H9 (cell line): ENCODE results near the gene FAM177B. TPM values are rescaled to one million over a fixed set of nuclear protein-coding genes. Genes with fewer than 3 reads are reported as not detected.

Source experiments
- DNase-seq: peaks from one replicate; pipeline ENCODE4 v3.0.0-alpha.2; 2017
- H2AFZ ChIP-seq: one replicate; pipeline ENCODE4 v1.6.1; 2013; ENCODE audit warnings: mild to moderate bottlenecking, low read length, control low read depth, moderate library complexity
- H2AK5ac ChIP-seq: 2 replicates; pipeline ENCODE4 v1.6.1; 2013; ENCODE audit warnings: low read length, control low read depth, mixed read lengths; ENCODE audit not compliant: insufficient read length
- H2BK120ac ChIP-seq: one replicate; pipeline ENCODE4 v1.6.1; 2013; ENCODE audit warnings: low read depth, mild to moderate bottlenecking, low read length, control low read depth, inconsistent platforms; ENCODE audit not compliant: poor library complexity, severe bottlenecking
- H2BK12ac ChIP-seq: 2 replicates; pipeline ENCODE4 v1.6.1; 2013; ENCODE audit warnings: low read length, control low read depth, mixed read lengths, low read depth; ENCODE audit not compliant: insufficient read length
- H2BK15ac ChIP-seq: 2 replicates; pipeline ENCODE4 v1.6.1; 2013; ENCODE audit warnings: low read depth, low read length, control low read depth
- H2BK20ac ChIP-seq: one replicate; pipeline ENCODE4 v1.6.1; 2013; ENCODE audit warnings: low read depth, mild to moderate bottlenecking, low read length, control low read depth, inconsistent platforms; ENCODE audit not compliant: poor library complexity, severe bottlenecking
- H2BK5ac ChIP-seq: 2 replicates; pipeline ENCODE4 v1.6.1; 2013; ENCODE audit warnings: low read length, control low read depth, mixed read lengths; ENCODE audit not compliant: insufficient read length
- H3K14ac ChIP-seq: 2 replicates; pipeline ENCODE4 v1.6.1; 2013; ENCODE audit warnings: low read length, control low read depth; ENCODE audit not compliant: insufficient read depth
- H3K18ac ChIP-seq: 2 replicates; pipeline ENCODE4 v1.6.1; 2013; ENCODE audit warnings: low read depth, mild to moderate bottlenecking, mixed read lengths, low read length, control low read depth; ENCODE audit not compliant: insufficient read length
- H3K23ac ChIP-seq: 2 replicates; pipeline ENCODE4 v1.6.1; 2013; ENCODE audit warnings: low read length, control low read depth, mixed read lengths, low read depth; ENCODE audit not compliant: insufficient read length
- H3K23me2 ChIP-seq: 2 replicates; pipeline ENCODE4 v1.6.1; 2013; ENCODE audit warnings: low read depth, mild to moderate bottlenecking, mixed read lengths, low read length, control low read depth; ENCODE audit not compliant: insufficient read length, poor library complexity, severe bottlenecking
- H3K27ac ChIP-seq: 2 replicates; pipeline ENCODE4 v1.5.1; 2013; ENCODE audit warnings: low read length, control low read depth, mixed read lengths, low read depth; ENCODE audit not compliant: insufficient read length
- H3K27me3 ChIP-seq: 2 replicates; pipeline ENCODE4 v1.6.1; 2013; ENCODE audit warnings: low read length, control low read depth, inconsistent platforms; ENCODE audit not compliant: insufficient read depth
- H3K4ac ChIP-seq: 2 replicates; pipeline ENCODE4 v1.6.1; 2013; ENCODE audit warnings: low read depth, mild to moderate bottlenecking, control low read depth, inconsistent platforms, low read length, moderate library complexity
- H3K4me1 ChIP-seq: 2 replicates; pipeline ENCODE4 v1.6.1; 2013; ENCODE audit warnings: low read length, control low read depth, inconsistent platforms; ENCODE audit not compliant: insufficient read depth
- H3K4me2 ChIP-seq: 2 replicates; pipeline ENCODE4 v1.6.1; 2013; ENCODE audit warnings: low read length, control low read depth, mixed read lengths; ENCODE audit not compliant: insufficient read length, insufficient read depth
- H3K56ac ChIP-seq: 2 replicates; pipeline ENCODE4 v1.6.1; 2013; ENCODE audit warnings: low read depth, mild to moderate bottlenecking, mixed read lengths, low read length, control low read depth; ENCODE audit not compliant: insufficient read length
- H3K79me1 ChIP-seq: 2 replicates; pipeline ENCODE4 v1.6.1; 2013; ENCODE audit warnings: low read depth, mild to moderate bottlenecking, moderate library complexity, low read length, control low read depth, inconsistent platforms; ENCODE audit not compliant: insufficient read depth, poor library complexity, severe bottlenecking
- H3K79me2 ChIP-seq: 2 replicates; pipeline ENCODE4 v1.6.1; 2013; ENCODE audit warnings: low read length, control low read depth, inconsistent platforms; ENCODE audit not compliant: insufficient read depth
- H3K9ac ChIP-seq: 2 replicates; pipeline ENCODE4 v1.6.1; 2013; ENCODE audit warnings: low read length, control low read depth, mixed read lengths; ENCODE audit not compliant: insufficient read length; ENCODE audit errors: extremely low read depth
- H3K9me3 ChIP-seq: one replicate; pipeline ENCODE4 v1.6.1; 2013; ENCODE audit warnings: low read depth, low read length, inconsistent platforms; ENCODE audit not compliant: control insufficient read depth
- H3T11ph ChIP-seq: one replicate; pipeline ENCODE4 v1.6.1; 2013; ENCODE audit warnings: mild to moderate bottlenecking, low read length, control low read depth, inconsistent platforms
- H4K20me1 ChIP-seq: one replicate; pipeline ENCODE4 v1.6.1; 2013; ENCODE audit not compliant: control insufficient read depth, insufficient read length, insufficient read depth
- H4K5ac ChIP-seq: 2 replicates; pipeline ENCODE4 v1.6.1; 2013; ENCODE audit warnings: low read depth, mild to moderate bottlenecking, mixed read lengths, low read length, control low read depth; ENCODE audit not compliant: insufficient read length
- H4K8ac ChIP-seq: replicated peaks from 2 replicates; pipeline ENCODE4 v1.6.1; 2013; ENCODE audit warnings: low read length, control low read depth, mixed read lengths, low read depth; ENCODE audit not compliant: insufficient read length
- H4K91ac ChIP-seq: 2 replicates; pipeline ENCODE4 v1.6.1; 2013; ENCODE audit warnings: low read depth, mild to moderate bottlenecking, moderate library complexity, mixed read lengths, low read length, control low read depth; ENCODE audit not compliant: insufficient read length
- H3K27ac Mint-ChIP-seq, 3 experiments: 2 replicates in 2 of 3; 3 replicates in 1 of 3; pipeline ENCODE4 v1.8.0; 2020 to 2021; ENCODE audit warnings: mixed read lengths in 3 of 3, mild to moderate bottlenecking in 1 of 3, moderate library complexity in 1 of 3
- H3K27me3 Mint-ChIP-seq: 2 replicates; pipeline ENCODE4 v1.8.0; 2021; ENCODE audit warnings: low read depth, mild to moderate bottlenecking, moderate library complexity, mixed read lengths
- H3K36me3 Mint-ChIP-seq, 3 experiments: 2 replicates in 2 of 3; 3 replicates in 1 of 3; pipeline ENCODE4 v1.8.0; 2020 to 2021; ENCODE audit warnings: low read depth in 3 of 3, mixed read lengths in 3 of 3; ENCODE audit not compliant: insufficient read depth in 1 of 3
- H3K4me1 Mint-ChIP-seq, 2 experiments: 2 replicates each; pipeline ENCODE4 v1.8.0; 2020; ENCODE audit warnings: mixed read lengths in 2 of 2
- H3K4me3 Mint-ChIP-seq, 2 experiments: 2 replicates in 1 of 2; 3 replicates in 1 of 2; pipeline ENCODE4 v1.8.0; 2020 to 2021; ENCODE audit warnings: mild to moderate bottlenecking in 2 of 2, mixed read lengths in 2 of 2, moderate library complexity in 1 of 2
- H3K9me3 Mint-ChIP-seq, 2 experiments: 2 replicates in 1 of 2; 3 replicates in 1 of 2; pipeline ENCODE4 v1.8.0; 2020; ENCODE audit warnings: mild to moderate bottlenecking in 2 of 2, mixed read lengths in 2 of 2, moderate library complexity in 1 of 2
- CTCF ChIP-seq: fragments of 200-600 bp; sonication (generic); conservative IDR thresholded peaks from 3 replicates; pipeline ENCODE4 v1.8.0; 2021; ENCODE audit warnings: antibody characterized with exemption, mild to moderate bottlenecking
- WGBS: extraction: QIAGEN DNeasy Blood & Tissue Kit; methylation state at CpG from one replicate; pipeline ENCODE4 v1.1.7; 2013; ENCODE audit warnings: missing lambda C conversion rate, low lambda C conversion rate, mixed read lengths; ENCODE audit not compliant: insufficient read length; ENCODE audit errors: extremely low coverage; 5-methylcytosine and 5-hydroxymethylcytosine counted together
- total RNA-seq: library from RNA; stranded (reverse); gene quantifications from 2 replicates; pipeline ENCODE4 v1.2.1, GENCODE V29; 2021

The FAM177B gene
- total RNA-seq, 1 experiment from 2014 or later = not detected

- no peak overlapping the region for H2BK120ac ChIP-seq
- H3T11ph ChIP-seq = no peak overlapping the region
- WGBS = no CpG with 5 or more reads among the region's 5 CpGs
- Mint-ChIP-seq H3K4me3 (peak overlapping the region in 1 of 2 experiments; percentile 12; a peak in 2 of 5 replicates), H3K4me1 (peaks cover 3 to 9% of the 10 kb centered on the region in 2 experiments), H3K36me3 (peaks cover 7 to 22% (median 19%) of the 10 kb centered on the region in 3 experiments; a peak in 6 of 7 replicates), H3K27ac (peak overlapping the region in 2 of 3 experiments; percentile 45 to 88; a peak in 3 of 7 replicates), H3K9me3 (no peaks in the 10 kb centered on the region), H3K27me3 (no peaks in the 10 kb centered on the region)
- no peak overlapping the region for H3K18ac ChIP-seq
- no peaks in the 10 kb centered on the region for H3K79me2 ChIP-seq
- no peak overlapping the region for H3K27ac ChIP-seq
- H3K27me3 ChIP-seq = no peaks in the 10 kb centered on the region
- no peak overlapping the region for H3K23ac ChIP-seq
- H3K4ac ChIP-seq = no peak overlapping the region
- DNase-seq = peak; percentile 79
- no peak overlapping the region for H2AFZ ChIP-seq
- H3K56ac ChIP-seq = no peak overlapping the region
- no peak overlapping the region for H2AK5ac ChIP-seq
- H2BK12ac ChIP-seq = no peak overlapping the region
- peak overlapping the region; percentile 5 for H3K4me2 ChIP-seq
- no peaks in the 10 kb centered on the region for H3K9me3 ChIP-seq
- H2BK5ac ChIP-seq = no peak overlapping the region
- H2BK15ac ChIP-seq = no peak overlapping the region
- no peak overlapping the region for H4K5ac ChIP-seq
- H4K91ac ChIP-seq = no peak overlapping the region
- H3K79me1 ChIP-seq = no peaks in the 10 kb centered on the region
- H3K9ac ChIP-seq = no peak overlapping the region
- peaks cover 7% of the 10 kb centered on the region; the same call in 1 of the 2 replicates for H3K4me1 ChIP-seq
- TF ChIP-seq CTCF = no peak
- no peak overlapping the region for H3K14ac ChIP-seq
- H2BK20ac ChIP-seq = no peak overlapping the region
- peaks cover 2% of the 10 kb centered on the region for H3K23me2 ChIP-seq
- no peak overlapping the region for H4K8ac ChIP-seq
- H4K20me1 ChIP-seq = no peaks in the 10 kb centered on the region
These were observed 532 bp upstream of the FAM177B start for GRCh38 chr1:222736470-222736869.
